Mucosa of descending colon (tissue), 3 donors: ENCODE results near the gene TMEM39B. TPM values are rescaled to one million over a fixed set of nuclear protein-coding genes. Genes with fewer than 3 reads are reported as not detected.
A peak's percentile ranks its signal among the peaks of the same experiment; 100 is the strongest.

Experiments
- ATAC-seq: fragments of 200-7000 bp; cut with Tn5 transposase; one replicate; pipeline ENCODE4 v1.9.1; 2020; ENCODE audit warnings: mild to moderate bottlenecking, moderate library complexity
- DNase-seq, 3 donors: peaks; one replicate each; pipeline ENCODE4 v3.0.0-alpha.2; 2020
- H3K36me3 ChIP-seq: fragments of 200-600 bp; one replicate; pipeline ENCODE4 v1.8.0; 2021; ENCODE audit warnings: low read depth, mild to moderate bottlenecking
- H3K4me1 ChIP-seq: fragments of 200-600 bp; one replicate; pipeline ENCODE4 v1.8.0; 2021; ENCODE audit warnings: low read depth, mild to moderate bottlenecking
- H3K4me3 ChIP-seq: fragments of 200-600 bp; one replicate; pipeline ENCODE4 v1.8.0; 2021; ENCODE audit warnings: mild to moderate bottlenecking
- H3K9me3 ChIP-seq: fragments of 200-600 bp; one replicate; pipeline ENCODE4 v1.8.0; 2021; ENCODE audit warnings: mild to moderate bottlenecking
- CTCF ChIP-seq: fragments of 200-600 bp; IDR thresholded peaks from one replicate; pipeline ENCODE4 v1.8.0; 2022; ENCODE audit warnings: antibody characterized with exemption, mild to moderate bottlenecking
- intact Hi-C, 2 donors: fragments of 100-400 bp; cut with DNase I in 1 of 2; cut with micrococcal nuclease in 1 of 2; formaldehyde crosslinking; loops; one replicate each; pipeline versions ENCODE4 v1.11.0 to v1.11.1; 2022; cut with DNase I, micrococcal nuclease
- total RNA-seq, 3 donors: library from RNA; stranded (reverse); fragmentation: NEBNext Ultra II Directional in 2 of 3; extraction: Animal tissue kit (Norgen Biotek cat#: 25700) in 2 of 3; gene quantifications; one replicate each; pipeline versions ENCODE4 v1.2.1 to v1.2.4, GENCODE V29; 2021 to 2023
- donor health status: DM: no; HTN: no; CAD: no; lungs with moderate emphysema.
- donor health status: DM: no; HTN: no; CAD: no.
- donor health status: DM: no; HTN: yes; CAD: no.

The TMEM39B gene
- total RNA-seq, 3 donors from 2014 or later, result 9.7 to 14.2 (median 12.2) TPM

DNA sequence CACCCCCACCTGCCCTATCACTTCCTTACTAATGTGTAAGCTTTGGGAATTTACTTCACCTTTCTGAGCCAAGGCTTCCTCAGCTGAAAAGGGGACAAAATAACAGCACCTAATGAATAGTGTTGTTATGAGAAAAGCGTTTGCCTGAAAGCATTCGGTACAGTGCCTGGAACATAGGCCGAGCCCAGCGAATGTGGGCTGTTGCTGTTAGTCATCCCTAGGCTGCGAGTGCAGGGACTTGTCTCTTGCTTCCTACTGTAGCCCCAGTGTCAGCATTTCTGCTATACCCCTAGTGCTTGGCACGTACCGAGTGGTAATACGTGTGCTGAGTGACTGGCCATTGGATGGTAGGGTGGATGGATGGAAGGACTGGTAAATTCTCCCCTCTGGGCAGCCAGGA lies 18.4 kb downstream of the TMEM39B start:
- DNase-seq (no peak), ATAC-seq (no peak)
- intact Hi-C loops, result no loop called here
- no peaks in the 10 kb centered on the region for H3K4me1 ChIP-seq
- TF ChIP-seq CTCF, result no peak
- peaks cover 2% of the 10 kb centered on the region for H3K36me3 ChIP-seq
- H3K9me3 ChIP-seq, result no peaks in the 10 kb centered on the region
- no peak overlapping the region for H3K4me3 ChIP-seq

DNA sequence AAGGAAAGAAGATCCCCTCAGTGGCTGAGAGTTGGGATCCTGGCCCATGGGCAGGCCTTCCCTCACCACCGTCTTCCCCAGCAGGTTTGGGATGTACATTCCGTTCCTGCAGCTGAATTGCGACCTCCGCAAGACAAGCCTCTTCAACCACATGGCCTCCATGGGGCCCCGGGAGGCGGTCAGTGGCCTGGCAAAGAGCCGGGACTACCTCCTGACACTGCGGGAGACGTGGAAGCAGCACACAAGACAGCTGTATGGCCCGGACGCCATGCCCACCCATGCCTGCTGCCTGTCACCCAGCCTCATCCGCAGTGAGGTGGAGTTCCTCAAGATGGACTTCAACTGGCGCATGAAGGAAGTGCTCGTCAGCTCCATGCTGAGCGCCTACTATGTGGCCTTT lies 18.9 kb downstream of the TMEM39B start:
- ATAC-seq (no peak), DNase-seq (no peak)
- Histone ChIP-seq H3K4me3 (no peak overlapping the region), H3K4me1 (no peaks in the 10 kb centered on the region), H3K9me3 (no peaks in the 10 kb centered on the region), H3K36me3 (peaks cover 2% of the 10 kb centered on the region)
- intact Hi-C loops, result no loop called here
- no peak for TF ChIP-seq CTCF

- no peak for TF ChIP-seq CTCF
- H3K4me3 ChIP-seq, result no peak overlapping the region
- intact Hi-C loops, result no loop called here
These were observed 22.2 kb downstream of the TMEM39B start for GRCh38 chr1:32094746-32095521.

DNA sequence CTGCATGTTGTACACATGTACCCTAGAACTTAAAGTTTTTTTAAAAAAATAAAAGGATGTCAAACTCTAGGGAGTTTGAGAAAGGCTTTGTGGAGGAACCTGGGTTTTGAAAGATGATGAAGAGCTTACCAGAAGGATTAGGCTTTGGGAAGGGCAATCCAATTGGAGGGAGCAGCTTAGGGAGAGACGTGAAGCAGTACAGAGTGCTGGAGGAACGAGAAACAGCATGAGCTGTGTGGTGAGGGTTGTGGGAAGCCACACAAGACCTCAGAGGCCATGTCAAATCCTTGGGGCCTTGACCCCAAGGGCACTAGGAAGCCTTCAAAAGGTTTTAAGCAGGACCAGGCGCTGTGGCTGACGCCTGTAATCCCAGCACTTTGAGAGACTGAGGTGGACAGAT lies 26.7 kb downstream of the TMEM39B start:
- no peak for TF ChIP-seq CTCF
- intact Hi-C loops, result no loop called here
- Histone ChIP-seq H3K4me3 (no peak overlapping the region), H3K9me3 (no peaks in the 10 kb centered on the region), H3K36me3 (no peaks in the 10 kb centered on the region), H3K4me1 (no peaks in the 10 kb centered on the region)
- no peak for DNase-seq
- no peak for ATAC-seq

More at GRCh38 chr1:32094746-32095521, 22.2 kb downstream of the TMEM39B start:
- H3K36me3 ChIP-seq, result peaks cover 2% of the 10 kb centered on the region
- no peaks in the 10 kb centered on the region for H3K4me1 ChIP-seq
- DNase-seq (peak; percentile 38 to 72 (median 48)), ATAC-seq (peak; percentile 90)
- no peaks in the 10 kb centered on the region for H3K9me3 ChIP-seq

DNA sequence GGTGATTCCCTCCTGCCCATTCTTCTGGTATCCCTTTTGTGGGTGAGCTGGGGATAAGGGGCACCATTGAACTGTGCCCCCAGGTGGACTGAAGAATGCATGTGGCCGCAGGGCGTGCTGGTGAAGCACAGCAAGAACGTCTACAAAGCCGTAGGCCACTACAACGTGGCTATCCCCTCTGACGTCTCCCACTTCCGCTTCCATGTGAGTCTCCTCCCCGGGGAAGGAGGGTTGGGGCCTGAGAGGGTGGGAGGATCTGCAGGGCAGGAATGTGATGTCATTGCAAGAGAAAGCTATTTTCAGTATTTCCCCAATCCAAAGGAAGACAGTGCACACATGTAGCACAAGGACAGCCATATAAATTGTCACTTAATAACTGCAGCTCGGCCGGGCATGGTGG lies 27.6 kb downstream of the TMEM39B start:
- TF ChIP-seq CTCF, result no peak
- H3K9me3 ChIP-seq, result no peaks in the 10 kb centered on the region
- no peak for ATAC-seq
- H3K36me3 ChIP-seq, result no peaks in the 10 kb centered on the region
- intact Hi-C loops, result no loop called here
- no peak for DNase-seq
- H3K4me1 ChIP-seq, result no peaks in the 10 kb centered on the region
- no peak overlapping the region for H3K4me3 ChIP-seq
